SK-N-SH (cell line): ENCODE results near the gene SPINT4. TPM values are rescaled to one million over a fixed set of nuclear protein-coding genes. Genes with fewer than 3 reads are reported as not detected.

ENCODE experiments used
- CTCF ChIA-PET: fragments of 300-600, 350-600 bp; formaldehyde crosslinking; extraction: SDS; loops from one replicate; lab custom pipeline; 2021; lab: Yijun Ruan, JAX
- POLR2A ChIA-PET: fragments of 350-600 bp; sonication (Branson Sonifier 250); formaldehyde crosslinking; extraction: SDS; loops from one replicate; lab custom pipeline; 2020; ENCODE audit warnings: antibody characterized with exemption, inconsistent platforms; lab: Yijun Ruan, JAX
- DNase-seq: peaks from one replicate; pipeline ENCODE4 v3.0.0; 2012
- H2AFZ ChIP-seq: fragments of 200-600 bp; sonication (generic); 2 replicates; pipeline ENCODE4 v1.8.1; 2016; ENCODE audit warnings: antibody characterized with exemption, mild to moderate bottlenecking, low read depth
- H3F3A ChIP-seq: fragments of 200-600 bp; sonication (generic); replicated peaks from 2 replicates; pipeline ENCODE3; 2016; ENCODE audit warnings: antibody characterized with exemption, mild to moderate bottlenecking; ENCODE audit not compliant: insufficient read depth
- H3K27ac ChIP-seq, 2 experiments: fragments of 200-500 bp in 1 of 2; fragments of 200-600 bp in 1 of 2; sonication (Bioruptor generic) in 1 of 2; sonication (generic), shearing (Covaris generic) in 1 of 2; 2 replicates each; pipeline versions ENCODE4 v1.5.1 to v1.6.1; 2014 to 2016; ENCODE audit warnings: low read depth in 2 of 2, inconsistent platforms in 1 of 2, low read length in 1 of 2, mild to moderate bottlenecking in 1 of 2, mixed read lengths in 1 of 2
- H3K27me3 ChIP-seq: fragments of 200-600 bp; sonication (generic), shearing (Covaris generic); 2 replicates; pipeline ENCODE4 v1.6.1; 2016; ENCODE audit warnings: mixed run types; ENCODE audit not compliant: insufficient read depth
- H3K36me3 ChIP-seq, 2 experiments: fragments of 200-500 bp in 1 of 2; fragments of 200-600 bp in 1 of 2; sonication (Bioruptor generic) in 1 of 2; sonication (generic) in 1 of 2; replicated peaks in 1 of 2; 2 replicates each; pipeline versions ENCODE3 to v1.5.1; 2014 to 2016; ENCODE audit warnings: low read length in 1 of 2, mild to moderate bottlenecking in 1 of 2; ENCODE audit not compliant: insufficient read depth in 2 of 2, control insufficient read depth in 1 of 2
- H3K4me1 ChIP-seq, 2 experiments: fragments of 200-500 bp in 1 of 2; fragments of 200-600 bp in 1 of 2; sonication (Bioruptor generic) in 1 of 2; sonication (generic), shearing (Covaris generic) in 1 of 2; 2 replicates each; pipeline versions ENCODE4 v1.5.1 to v1.6.1; 2014 to 2016; ENCODE audit warnings: low read depth in 1 of 2, low read length in 1 of 2, mixed run types in 1 of 2; ENCODE audit not compliant: insufficient read depth in 2 of 2, control insufficient read depth in 1 of 2
- H3K4me2 ChIP-seq: fragments of 200-600 bp; sonication (generic), shearing (Covaris generic); 2 replicates; pipeline ENCODE4 v1.6.1; 2017; ENCODE audit warnings: mixed run types
- H3K4me3 ChIP-seq, 2 experiments: fragments of 200-500 bp in 1 of 2; fragments of 200-600 bp in 1 of 2; sonication (Bioruptor generic) in 1 of 2; sonication (generic), shearing (Covaris generic) in 1 of 2; 2 replicates each; pipeline versions ENCODE4 v1.5.1 to v1.8.1; 2014 to 2016; ENCODE audit warnings: low read depth in 2 of 2, inconsistent platforms in 1 of 2, low read length in 1 of 2, mild to moderate bottlenecking in 1 of 2, mixed read lengths in 1 of 2, moderate library complexity in 1 of 2
- H3K79me2 ChIP-seq: fragments of 200-600 bp; sonication (generic); 2 replicates; pipeline ENCODE4 v1.8.1; 2017; ENCODE audit warnings: mild to moderate bottlenecking; ENCODE audit not compliant: insufficient read depth
- H3K9ac ChIP-seq: fragments of 200-600 bp; sonication (generic); 2 replicates; pipeline ENCODE4 v1.6.1; 2017; ENCODE audit warnings: mixed run types
- H3K9me2 ChIP-seq: fragments of 200-600 bp; sonication (generic); 2 replicates; pipeline ENCODE4 v1.6.1; 2017; ENCODE audit warnings: mixed run types
- H3K9me3 ChIP-seq: fragments of 200-600 bp; sonication (generic); 2 replicates; pipeline ENCODE4 v1.6.1; 2017; ENCODE audit warnings: mixed run types, mild to moderate bottlenecking, moderate library complexity
- H4K20me1 ChIP-seq: fragments of 200-600 bp; sonication (generic); 2 replicates; pipeline ENCODE4 v1.6.1; 2017; ENCODE audit warnings: mild to moderate bottlenecking, mixed run types; ENCODE audit not compliant: insufficient read depth
- CHD2 ChIP-seq: fragments of 150-350 bp; IDR thresholded peaks from 2 replicates; pipeline ENCODE4 v1.6.1; 2018; ENCODE audit warnings: low read length; ENCODE audit not compliant: partially characterized antibody
- ELF1 ChIP-seq: IDR thresholded peaks from 2 replicates; pipeline ENCODE4 v1.4.0; 2012
- EP300 ChIP-seq, 2 experiments: IDR thresholded peaks; 2 replicates each; pipeline versions ENCODE4 v1.4.0 to v1.6.1; 2012; ENCODE audit warnings: borderline replicate concordance in 1 of 2, low read depth in 1 of 2, low read length in 1 of 2
- FOSL2 ChIP-seq: IDR thresholded peaks from 2 replicates; pipeline ENCODE4 v1.4.0; 2012; ENCODE audit warnings: low read depth, mild to moderate bottlenecking, moderate library complexity, borderline replicate concordance
- FOXJ3 ChIP-seq: sonication (generic); formaldehyde crosslinking; IDR thresholded peaks from 2 replicates; pipeline ENCODE4 v1.5.1; 2020; ENCODE audit warnings: mild to moderate bottlenecking, missing genetic modification reagents
- NFIC ChIP-seq: IDR thresholded peaks from 2 replicates; pipeline ENCODE4 v1.4.0; 2012; ENCODE audit warnings: borderline replicate concordance
- NRF1 ChIP-seq: IDR thresholded peaks from 2 replicates; pipeline ENCODE4 v1.6.1; 2012; ENCODE audit warnings: low read depth, mild to moderate bottlenecking, low read length
- REST ChIP-seq: IDR thresholded peaks from 2 replicates; pipeline ENCODE4 v1.6.1; 2012; ENCODE audit warnings: mild to moderate bottlenecking, low read depth, low read length, moderate library complexity
- RFX5 ChIP-seq: IDR thresholded peaks from 2 replicates; pipeline ENCODE4 v1.6.1; 2012; ENCODE audit warnings: mild to moderate bottlenecking, improper control_type of control experiment, low read length
- RXRA ChIP-seq: IDR thresholded peaks from 2 replicates; pipeline ENCODE4 v1.4.0; 2012; ENCODE audit warnings: low read depth, mild to moderate bottlenecking, borderline replicate concordance
- SIN3A ChIP-seq: IDR thresholded peaks from 2 replicates; pipeline ENCODE4 v1.6.1; 2012; ENCODE audit warnings: low read depth, mild to moderate bottlenecking, low read length, moderate library complexity, borderline replicate concordance
- SMC3 ChIP-seq: IDR thresholded peaks from 2 replicates; pipeline ENCODE4 v1.6.1; 2012; ENCODE audit warnings: low read depth, low read length, improper control_type of control experiment
- TAF1 ChIP-seq: IDR thresholded peaks from 2 replicates; pipeline ENCODE4 v1.6.1; 2012; ENCODE audit warnings: low read depth, mild to moderate bottlenecking, low read length, moderate library complexity, borderline replicate concordance
- TEAD4 ChIP-seq: IDR thresholded peaks from 2 replicates; pipeline ENCODE4 v1.4.0; 2012; ENCODE audit warnings: mild to moderate bottlenecking, borderline replicate concordance; ENCODE audit not compliant: insufficient read depth
- USF1 ChIP-seq: IDR thresholded peaks from 2 replicates; pipeline ENCODE4 v1.4.0; 2012; ENCODE audit warnings: low read depth, borderline replicate concordance
- ZBTB33 ChIP-seq: IDR thresholded peaks from 2 replicates; pipeline ENCODE4 v1.4.0; 2012; ENCODE audit warnings: low read depth, borderline replicate concordance
- WGBS: methylation state at CpG from one replicate; pipeline ENCODE4 v1.1.6; 2017; ENCODE audit warnings: low lambda C conversion rate; 5-methylcytosine and 5-hydroxymethylcytosine counted together
- polyA plus RNA-seq, 3 experiments: library from polyadenylated mRNA; depleted of rRNA; stranded (reverse); fragments of >200 nt; gene quantifications; 2 replicates each; pipeline ENCODE4 v1.2.3, GENCODE V29; 2012
- TF ChIP-seq, protein P1 (sequence below): fragments of 200-600 bp; sonication (generic); IDR thresholded peaks from 2 replicates; pipeline ENCODE4 v1.6.1; 2017; ENCODE audit warnings: antibody characterized with exemption, mild to moderate bottlenecking, moderate library complexity
- TF ChIP-seq, protein P2 (sequence below): IDR thresholded peaks from 2 replicates; pipeline ENCODE4 v1.4.0; 2012; ENCODE audit warnings: low read depth

Gene SPINT4
- polyA plus RNA-seq, 1 of the 3 experiments (the other 2 are of a cell fraction) = not detected

GRCh38 chr20:45765307-45765875 is 43.2 kb downstream of the SPINT4 start:
- Histone ChIP-seq H3K27ac (no peak overlapping the region), H4K20me1 (no peaks in the 10 kb centered on the region), H3K36me3 (no peaks in the 10 kb centered on the region), H3K9ac (no peak overlapping the region), H3K4me3 (no peak overlapping the region), H3K27me3 (no peaks in the 10 kb centered on the region), H3K4me2 (no peak overlapping the region), H3K9me2 (no peaks in the 10 kb centered on the region), H3K79me2 (no peaks in the 10 kb centered on the region), H2AFZ (no peak overlapping the region), H3K9me3 (no peaks in the 10 kb centered on the region), H3K4me1 (no peaks in the 10 kb centered on the region), H3F3A (no peaks in the 10 kb centered on the region)
- ChIA-PET POLR2A (no interaction called here), CTCF (interaction anchor here (1.3 to 1.4 kb wide), 2 partner anchors 446 to 472 kb away, joined by 6 to 7 read pairs; no protein-coding TSS in a partner anchor)
- 60% methylated on average over 4 of the region's 4 CpGs for WGBS
- DNase-seq = no peak
- TF ChIP-seq EP300 (IDR thresholded peaks at IDR 0.05; ENCODE audit: borderline replicate concordance in 1 of 2, low read depth in 1 of 2, low read length in 1 of 2) = no peak
- TF ChIP-seq SMC3 = no peak
- TF ChIP-seq NRF1 = no peak
- no peak for TF ChIP-seq TAF1
- no peak for TF ChIP-seq SIN3A
- no peak for TF ChIP-seq RFX5
- TF ChIP-seq, protein P1, sequence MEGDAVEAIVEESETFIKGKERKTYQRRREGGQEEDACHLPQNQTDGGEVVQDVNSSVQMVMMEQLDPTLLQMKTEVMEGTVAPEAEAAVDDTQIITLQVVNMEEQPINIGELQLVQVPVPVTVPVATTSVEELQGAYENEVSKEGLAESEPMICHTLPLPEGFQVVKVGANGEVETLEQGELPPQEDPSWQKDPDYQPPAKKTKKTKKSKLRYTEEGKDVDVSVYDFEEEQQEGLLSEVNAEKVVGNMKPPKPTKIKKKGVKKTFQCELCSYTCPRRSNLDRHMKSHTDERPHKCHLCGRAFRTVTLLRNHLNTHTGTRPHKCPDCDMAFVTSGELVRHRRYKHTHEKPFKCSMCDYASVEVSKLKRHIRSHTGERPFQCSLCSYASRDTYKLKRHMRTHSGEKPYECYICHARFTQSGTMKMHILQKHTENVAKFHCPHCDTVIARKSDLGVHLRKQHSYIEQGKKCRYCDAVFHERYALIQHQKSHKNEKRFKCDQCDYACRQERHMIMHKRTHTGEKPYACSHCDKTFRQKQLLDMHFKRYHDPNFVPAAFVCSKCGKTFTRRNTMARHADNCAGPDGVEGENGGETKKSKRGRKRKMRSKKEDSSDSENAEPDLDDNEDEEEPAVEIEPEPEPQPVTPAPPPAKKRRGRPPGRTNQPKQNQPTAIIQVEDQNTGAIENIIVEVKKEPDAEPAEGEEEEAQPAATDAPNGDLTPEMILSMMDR = no peak
- TF ChIP-seq ELF1 = no peak
- TF ChIP-seq REST = no peak
- no peak for TF ChIP-seq TEAD4
- TF ChIP-seq NFIC = no peak
- TF ChIP-seq FOSL2 = no peak
- TF ChIP-seq CHD2 = no peak
- TF ChIP-seq FOXJ3 (CRISPR knock-in tag) = no peak
- TF ChIP-seq RXRA = no peak
- no peak for TF ChIP-seq ZBTB33
- TF ChIP-seq, protein P2, sequence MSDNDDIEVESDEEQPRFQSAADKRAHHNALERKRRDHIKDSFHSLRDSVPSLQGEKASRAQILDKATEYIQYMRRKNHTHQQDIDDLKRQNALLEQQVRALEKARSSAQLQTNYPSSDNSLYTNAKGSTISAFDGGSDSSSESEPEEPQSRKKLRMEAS = no peak
- TF ChIP-seq USF1 = no peak
